SK-N-SH (cell line): ENCODE measurements around the gene SLC6A3. TPM values are rescaled to one million over a fixed set of nuclear protein-coding genes. Genes with fewer than 3 reads are reported as not detected.

Source experiments
- CTCF ChIA-PET: fragments of 300-600, 350-600 bp; formaldehyde crosslinking; extraction: SDS; loops from one replicate; lab custom pipeline; 2021; lab: Yijun Ruan, JAX
- POLR2A ChIA-PET: fragments of 350-600 bp; sonication (Branson Sonifier 250); formaldehyde crosslinking; extraction: SDS; loops from one replicate; lab custom pipeline; 2020; ENCODE audit warnings: antibody characterized with exemption, inconsistent platforms; lab: Yijun Ruan, JAX
- DNase-seq: peaks from one replicate; pipeline ENCODE4 v3.0.0; 2012
- H2AFZ ChIP-seq: fragments of 200-600 bp; sonication (generic); 2 replicates; pipeline ENCODE4 v1.8.1; 2016; ENCODE audit warnings: antibody characterized with exemption, mild to moderate bottlenecking, low read depth
- H3F3A ChIP-seq: fragments of 200-600 bp; sonication (generic); replicated peaks from 2 replicates; pipeline ENCODE3; 2016; ENCODE audit warnings: antibody characterized with exemption, mild to moderate bottlenecking; ENCODE audit not compliant: insufficient read depth
- H3K27ac ChIP-seq, 2 experiments: fragments of 200-500 bp in 1 of 2; fragments of 200-600 bp in 1 of 2; sonication (Bioruptor generic) in 1 of 2; sonication (generic), shearing (Covaris generic) in 1 of 2; 2 replicates each; pipeline versions ENCODE4 v1.5.1 to v1.6.1; 2014 to 2016; ENCODE audit warnings: low read depth in 2 of 2, inconsistent platforms in 1 of 2, low read length in 1 of 2, mild to moderate bottlenecking in 1 of 2, mixed read lengths in 1 of 2
- H3K27me3 ChIP-seq: fragments of 200-600 bp; sonication (generic), shearing (Covaris generic); 2 replicates; pipeline ENCODE4 v1.6.1; 2016; ENCODE audit warnings: mixed run types; ENCODE audit not compliant: insufficient read depth
- H3K36me3 ChIP-seq, 2 experiments: fragments of 200-500 bp in 1 of 2; fragments of 200-600 bp in 1 of 2; sonication (Bioruptor generic) in 1 of 2; sonication (generic) in 1 of 2; replicated peaks in 1 of 2; 2 replicates each; pipeline versions ENCODE3 to v1.5.1; 2014 to 2016; ENCODE audit warnings: low read length in 1 of 2, mild to moderate bottlenecking in 1 of 2; ENCODE audit not compliant: insufficient read depth in 2 of 2, control insufficient read depth in 1 of 2
- H3K4me1 ChIP-seq, 2 experiments: fragments of 200-500 bp in 1 of 2; fragments of 200-600 bp in 1 of 2; sonication (Bioruptor generic) in 1 of 2; sonication (generic), shearing (Covaris generic) in 1 of 2; 2 replicates each; pipeline versions ENCODE4 v1.5.1 to v1.6.1; 2014 to 2016; ENCODE audit warnings: low read depth in 1 of 2, low read length in 1 of 2, mixed run types in 1 of 2; ENCODE audit not compliant: insufficient read depth in 2 of 2, control insufficient read depth in 1 of 2
- H3K4me2 ChIP-seq: fragments of 200-600 bp; sonication (generic), shearing (Covaris generic); 2 replicates; pipeline ENCODE4 v1.6.1; 2017; ENCODE audit warnings: mixed run types
- H3K4me3 ChIP-seq, 2 experiments: fragments of 200-500 bp in 1 of 2; fragments of 200-600 bp in 1 of 2; sonication (Bioruptor generic) in 1 of 2; sonication (generic), shearing (Covaris generic) in 1 of 2; 2 replicates each; pipeline versions ENCODE4 v1.5.1 to v1.8.1; 2014 to 2016; ENCODE audit warnings: low read depth in 2 of 2, inconsistent platforms in 1 of 2, low read length in 1 of 2, mild to moderate bottlenecking in 1 of 2, mixed read lengths in 1 of 2, moderate library complexity in 1 of 2
- H3K79me2 ChIP-seq: fragments of 200-600 bp; sonication (generic); 2 replicates; pipeline ENCODE4 v1.8.1; 2017; ENCODE audit warnings: mild to moderate bottlenecking; ENCODE audit not compliant: insufficient read depth
- H3K9ac ChIP-seq: fragments of 200-600 bp; sonication (generic); 2 replicates; pipeline ENCODE4 v1.6.1; 2017; ENCODE audit warnings: mixed run types
- H3K9me2 ChIP-seq: fragments of 200-600 bp; sonication (generic); 2 replicates; pipeline ENCODE4 v1.6.1; 2017; ENCODE audit warnings: mixed run types
- H3K9me3 ChIP-seq: fragments of 200-600 bp; sonication (generic); 2 replicates; pipeline ENCODE4 v1.6.1; 2017; ENCODE audit warnings: mixed run types, mild to moderate bottlenecking, moderate library complexity
- H4K20me1 ChIP-seq: fragments of 200-600 bp; sonication (generic); 2 replicates; pipeline ENCODE4 v1.6.1; 2017; ENCODE audit warnings: mild to moderate bottlenecking, mixed run types; ENCODE audit not compliant: insufficient read depth
- CHD2 ChIP-seq: fragments of 150-350 bp; IDR thresholded peaks from 2 replicates; pipeline ENCODE4 v1.6.1; 2018; ENCODE audit warnings: low read length; ENCODE audit not compliant: partially characterized antibody
- CTCF ChIP-seq: fragments of 200-600 bp; sonication (generic); IDR thresholded peaks from 2 replicates; pipeline ENCODE4 v1.6.1; 2017; ENCODE audit warnings: antibody characterized with exemption, mild to moderate bottlenecking, moderate library complexity
- EP300 ChIP-seq, 2 experiments: IDR thresholded peaks; 2 replicates each; pipeline versions ENCODE4 v1.4.0 to v1.6.1; 2012; ENCODE audit warnings: borderline replicate concordance in 1 of 2, low read depth in 1 of 2, low read length in 1 of 2
- FOSL2 ChIP-seq: IDR thresholded peaks from 2 replicates; pipeline ENCODE4 v1.4.0; 2012; ENCODE audit warnings: low read depth, mild to moderate bottlenecking, moderate library complexity, borderline replicate concordance
- FOXJ3 ChIP-seq: sonication (generic); formaldehyde crosslinking; IDR thresholded peaks from 2 replicates; pipeline ENCODE4 v1.5.1; 2020; ENCODE audit warnings: mild to moderate bottlenecking, missing genetic modification reagents
- GABPA ChIP-seq: IDR thresholded peaks from 2 replicates; pipeline ENCODE4 v1.4.0; 2012; ENCODE audit warnings: low read depth, mild to moderate bottlenecking
- GATA2 ChIP-seq: sonication (generic); formaldehyde crosslinking; IDR thresholded peaks from 2 replicates; pipeline ENCODE4 v1.5.0; 2020; ENCODE audit warnings: mild to moderate bottlenecking, missing genetic modification reagents
- MAX ChIP-seq: IDR thresholded peaks from 2 replicates; pipeline ENCODE4 v1.4.0; 2012; ENCODE audit warnings: low read depth
- MEF2A ChIP-seq: IDR thresholded peaks from 2 replicates; pipeline ENCODE4 v1.4.0; 2012; ENCODE audit warnings: low read depth, borderline replicate concordance
- MXI1 ChIP-seq: IDR thresholded peaks from 2 replicates; pipeline ENCODE4 v1.6.1; 2012; ENCODE audit warnings: mild to moderate bottlenecking, low read depth, low read length, improper control_type of control experiment
- NRF1 ChIP-seq: IDR thresholded peaks from 2 replicates; pipeline ENCODE4 v1.6.1; 2012; ENCODE audit warnings: low read depth, mild to moderate bottlenecking, low read length
- PBX3 ChIP-seq: IDR thresholded peaks from 2 replicates; pipeline ENCODE4; 2012
- RAD21 ChIP-seq: IDR thresholded peaks from 2 replicates; pipeline ENCODE4 v1.6.1; 2012; ENCODE audit warnings: mild to moderate bottlenecking, low read length
- RCOR1 ChIP-seq: fragments of 150-350 bp; IDR thresholded peaks from 2 replicates; pipeline ENCODE4 v1.6.1; 2017; ENCODE audit warnings: antibody characterized with exemption, low read length
- RXRA ChIP-seq: IDR thresholded peaks from 2 replicates; pipeline ENCODE4 v1.4.0; 2012; ENCODE audit warnings: low read depth, mild to moderate bottlenecking, borderline replicate concordance
- SIN3A ChIP-seq: IDR thresholded peaks from 2 replicates; pipeline ENCODE4 v1.6.1; 2012; ENCODE audit warnings: low read depth, mild to moderate bottlenecking, low read length, moderate library complexity, borderline replicate concordance
- TAF1 ChIP-seq: IDR thresholded peaks from 2 replicates; pipeline ENCODE4 v1.6.1; 2012; ENCODE audit warnings: low read depth, mild to moderate bottlenecking, low read length, moderate library complexity, borderline replicate concordance
- YY1 ChIP-seq: IDR thresholded peaks from 2 replicates; pipeline ENCODE4 v1.4.0; 2012; ENCODE audit warnings: low read depth, mild to moderate bottlenecking
- WGBS: methylation state at CpG from one replicate; pipeline ENCODE4 v1.1.6; 2017; ENCODE audit warnings: low lambda C conversion rate; 5-methylcytosine and 5-hydroxymethylcytosine counted together
- polyA plus RNA-seq, 3 experiments: library from polyadenylated mRNA; depleted of rRNA; stranded (reverse); fragments of >200 nt; gene quantifications; 2 replicates each; pipeline ENCODE4 v1.2.3, GENCODE V29; 2012
- TF ChIP-seq, protein P1 (sequence below): IDR thresholded peaks from 2 replicates; pipeline ENCODE4 v1.4.0; 2012; ENCODE audit warnings: low read depth, borderline replicate concordance

SLC6A3 gene
- polyA plus RNA-seq, 1 of the 3 experiments (the other 2 are of a cell fraction), result not detected

DNA sequence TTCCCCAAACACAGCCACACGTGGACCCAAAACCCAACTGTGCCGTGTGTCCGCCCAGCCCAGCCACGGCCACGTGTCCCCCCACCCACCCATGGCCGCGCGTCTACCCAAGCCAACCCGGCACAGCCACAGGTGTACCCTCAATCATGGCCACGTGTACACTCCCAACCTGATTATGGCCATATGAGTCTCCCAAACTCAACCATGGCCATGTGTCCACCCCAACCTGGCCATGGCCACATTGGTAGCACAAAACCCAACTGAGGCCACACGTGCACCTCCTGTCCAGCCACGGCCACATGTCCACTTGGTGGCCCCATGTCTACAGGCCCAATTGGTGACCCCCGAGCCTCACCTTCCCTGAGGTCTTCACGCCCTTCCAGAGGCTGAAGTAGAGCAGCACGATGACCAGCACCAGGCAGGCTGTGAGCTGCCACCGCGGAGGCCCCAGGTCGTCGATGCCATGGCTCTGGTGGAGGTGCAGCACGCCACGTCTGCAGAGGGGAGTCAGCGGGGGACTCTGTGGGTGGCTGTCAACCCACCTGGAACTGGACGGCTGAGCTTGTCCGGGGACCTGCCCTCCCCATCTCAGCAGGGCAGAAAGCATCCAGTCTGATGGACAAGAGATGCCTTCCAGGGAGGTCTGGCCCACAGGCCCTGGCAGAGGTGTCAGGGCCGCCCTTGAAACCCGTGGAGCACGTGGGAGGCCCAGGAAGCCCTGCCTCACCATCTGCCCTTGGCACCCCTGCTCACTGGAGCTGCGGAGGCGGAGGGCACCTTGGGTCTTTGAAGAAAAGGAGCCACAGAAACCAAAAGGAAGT lies 23.5 kb downstream of the SLC6A3 start:
- ChIA-PET CTCF (no interaction called here), POLR2A (no interaction called here)
- Histone ChIP-seq H3F3A (no peaks in the 10 kb centered on the region), H3K4me1 (no peaks in the 10 kb centered on the region), H3K27me3 (no peaks in the 10 kb centered on the region; the same call in 1 of the 2 replicates), H3K9me2 (no peaks in the 10 kb centered on the region), H4K20me1 (no peaks in the 10 kb centered on the region), H3K9ac (no peak overlapping the region), H3K9me3 (no peaks in the 10 kb centered on the region), H3K4me2 (no peak overlapping the region), H3K4me3 (no peak overlapping the region), H3K36me3 (no peaks in the 10 kb centered on the region), H3K27ac (no peak overlapping the region), H3K79me2 (no peaks in the 10 kb centered on the region), H2AFZ (no peak overlapping the region)
- DNase-seq, result no peak
- TF ChIP-seq SIN3A, result no peak
- 22% methylated on average over 21 of the region's 29 CpGs for WGBS

DNA sequence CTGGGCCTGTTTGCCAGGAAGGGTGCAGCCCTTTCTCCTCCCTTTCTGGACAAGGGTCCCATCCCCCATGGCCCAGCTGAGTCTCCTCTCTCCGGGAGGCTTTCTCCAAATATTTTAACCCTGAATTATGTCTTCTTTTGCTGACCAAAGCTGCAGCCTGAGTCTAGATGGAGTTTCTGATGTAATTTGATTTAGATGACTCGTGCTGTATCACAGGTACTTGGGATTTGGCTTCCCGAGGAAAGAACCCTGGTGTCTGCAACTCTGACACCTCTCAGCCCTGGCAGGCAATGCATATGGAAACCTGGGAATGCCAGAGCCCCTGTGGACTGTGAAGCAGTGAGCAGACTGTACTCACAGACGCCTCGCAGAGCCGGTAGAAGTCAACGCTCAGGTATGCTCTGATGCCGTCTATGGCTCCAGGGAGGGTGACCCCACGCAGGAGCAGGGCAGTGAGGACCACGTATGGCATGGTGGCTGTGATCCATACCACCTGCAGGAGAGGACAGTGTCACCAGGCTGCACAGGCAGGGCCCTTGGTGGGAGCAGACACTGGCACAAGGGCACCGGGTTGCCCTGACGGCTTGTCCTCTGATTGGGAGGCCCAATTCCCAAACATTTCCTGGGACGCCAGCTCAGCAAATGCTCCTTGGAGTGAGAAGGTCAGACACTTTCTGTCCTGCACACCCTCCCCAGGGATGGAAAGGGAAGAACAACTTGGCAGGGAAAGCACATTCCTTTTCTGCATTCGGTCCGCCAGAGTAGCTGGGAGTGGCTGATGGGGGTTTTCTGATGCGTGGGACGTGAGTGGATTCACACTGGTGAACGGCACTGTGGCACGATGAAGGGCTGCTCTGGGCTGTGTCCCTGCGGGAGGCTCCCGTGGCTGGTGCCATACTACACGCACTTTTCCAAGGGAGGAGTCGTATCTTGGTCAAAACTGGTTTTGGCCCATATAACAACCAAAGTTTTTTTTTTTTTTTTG lies 24.7 kb downstream of the SLC6A3 start:
- no peaks in the 10 kb centered on the region; the same call in 1 of the 2 replicates for H3K27me3 ChIP-seq
- WGBS, result 16% methylated on average over 15 of the region's 23 CpGs
- no peaks in the 10 kb centered on the region for H3F3A ChIP-seq
- no peak overlapping the region for H3K4me3 ChIP-seq
- no peak overlapping the region for H3K4me2 ChIP-seq
- DNase-seq, result no peak
- H3K79me2 ChIP-seq, result no peaks in the 10 kb centered on the region
- H2AFZ ChIP-seq, result no peak overlapping the region
- TF ChIP-seq NRF1 (no peak), GATA2 (CRISPR knock-in tag) (no peak), MEF2A (no peak), SIN3A (no peak), RAD21 (no peak), RCOR1 (no peak), CTCF (no peak), EP300 (IDR thresholded peaks at IDR 0.05; ENCODE audit: borderline replicate concordance in 1 of 2, low read depth in 1 of 2, low read length in 1 of 2) (no peak), PBX3 (no peak), RXRA (no peak), TAF1 (no peak), FOSL2 (no peak), GABPA (no peak), CHD2 (no peak), FOXJ3 (no peak), YY1 (no peak), MXI1 (no peak), MAX (no peak)
- TF ChIP-seq, protein P1, sequence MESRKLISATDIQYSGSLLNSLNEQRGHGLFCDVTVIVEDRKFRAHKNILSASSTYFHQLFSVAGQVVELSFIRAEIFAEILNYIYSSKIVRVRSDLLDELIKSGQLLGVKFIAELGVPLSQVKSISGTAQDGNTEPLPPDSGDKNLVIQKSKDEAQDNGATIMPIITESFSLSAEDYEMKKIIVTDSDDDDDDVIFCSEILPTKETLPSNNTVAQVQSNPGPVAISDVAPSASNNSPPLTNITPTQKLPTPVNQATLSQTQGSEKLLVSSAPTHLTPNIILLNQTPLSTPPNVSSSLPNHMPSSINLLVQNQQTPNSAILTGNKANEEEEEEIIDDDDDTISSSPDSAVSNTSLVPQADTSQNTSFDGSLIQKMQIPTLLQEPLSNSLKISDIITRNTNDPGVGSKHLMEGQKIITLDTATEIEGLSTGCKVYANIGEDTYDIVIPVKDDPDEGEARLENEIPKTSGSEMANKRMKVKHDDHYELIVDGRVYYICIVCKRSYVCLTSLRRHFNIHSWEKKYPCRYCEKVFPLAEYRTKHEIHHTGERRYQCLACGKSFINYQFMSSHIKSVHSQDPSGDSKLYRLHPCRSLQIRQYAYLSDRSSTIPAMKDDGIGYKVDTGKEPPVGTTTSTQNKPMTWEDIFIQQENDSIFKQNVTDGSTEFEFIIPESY, result no peak
- no peak overlapping the region for H3K27ac ChIP-seq
- no peaks in the 10 kb centered on the region for H3K36me3 ChIP-seq
- no peaks in the 10 kb centered on the region for H3K4me1 ChIP-seq
- ChIA-PET POLR2A (no interaction called here), CTCF (no interaction called here)
- H3K9me2 ChIP-seq, result no peaks in the 10 kb centered on the region
- H3K9ac ChIP-seq, result no peak overlapping the region
- H3K9me3 ChIP-seq, result no peaks in the 10 kb centered on the region
- H4K20me1 ChIP-seq, result no peaks in the 10 kb centered on the region
